ENCODE data around the gene ASPDH.
"Not testable (repeated sequence)": the region's sequence is repeated elsewhere in the genome, so short reads cannot be mapped to it uniquely, and the experiment has no call there.

The ASPDH gene

DNA sequence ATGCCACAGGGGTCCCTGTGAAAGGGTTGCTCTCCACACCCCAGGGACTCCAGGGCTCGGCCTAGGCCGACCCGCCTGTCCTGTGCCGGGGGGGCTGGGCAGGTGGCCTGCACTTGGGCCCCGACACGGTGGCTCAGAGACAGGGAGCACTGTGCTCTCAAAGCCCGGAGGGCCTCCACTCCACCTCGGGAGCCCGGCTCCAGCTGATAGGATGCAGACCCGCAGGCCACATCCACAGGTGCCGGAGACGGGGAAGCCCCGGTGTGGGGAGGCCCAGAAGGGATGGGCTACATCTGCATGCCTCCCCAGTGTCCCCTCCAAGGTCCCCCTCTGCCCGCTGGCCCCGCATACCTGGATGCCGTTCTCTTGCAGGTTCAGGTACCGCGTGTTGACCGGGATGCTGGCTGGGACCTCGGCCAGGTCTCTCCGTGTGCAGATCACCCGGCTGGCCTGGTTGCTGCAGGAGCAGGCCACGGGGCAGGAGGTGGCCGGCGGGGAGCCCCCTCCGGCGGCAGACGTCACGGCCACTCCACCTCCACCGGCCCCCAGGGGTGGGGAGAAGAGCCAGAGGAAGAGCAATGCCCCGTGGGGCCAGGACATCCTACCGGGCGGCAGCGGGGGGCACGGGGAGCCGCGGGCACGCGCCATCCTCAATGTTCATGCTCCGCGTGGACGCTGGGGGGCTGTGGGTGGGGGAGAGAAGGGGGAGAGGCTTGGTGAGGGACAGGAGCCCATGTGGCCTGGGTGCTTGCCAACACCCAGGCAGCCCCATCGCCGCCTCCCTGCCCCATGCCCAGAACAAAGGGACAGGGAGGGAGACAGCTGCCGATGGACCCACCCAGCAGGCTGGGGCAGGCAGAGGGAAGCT, 34.7 kb upstream of the ASPDH start:
- no peak for DNase-seq (ENCODE audit: low read depth in 2 of 3, low spot score in 2 of 3)

DNA sequence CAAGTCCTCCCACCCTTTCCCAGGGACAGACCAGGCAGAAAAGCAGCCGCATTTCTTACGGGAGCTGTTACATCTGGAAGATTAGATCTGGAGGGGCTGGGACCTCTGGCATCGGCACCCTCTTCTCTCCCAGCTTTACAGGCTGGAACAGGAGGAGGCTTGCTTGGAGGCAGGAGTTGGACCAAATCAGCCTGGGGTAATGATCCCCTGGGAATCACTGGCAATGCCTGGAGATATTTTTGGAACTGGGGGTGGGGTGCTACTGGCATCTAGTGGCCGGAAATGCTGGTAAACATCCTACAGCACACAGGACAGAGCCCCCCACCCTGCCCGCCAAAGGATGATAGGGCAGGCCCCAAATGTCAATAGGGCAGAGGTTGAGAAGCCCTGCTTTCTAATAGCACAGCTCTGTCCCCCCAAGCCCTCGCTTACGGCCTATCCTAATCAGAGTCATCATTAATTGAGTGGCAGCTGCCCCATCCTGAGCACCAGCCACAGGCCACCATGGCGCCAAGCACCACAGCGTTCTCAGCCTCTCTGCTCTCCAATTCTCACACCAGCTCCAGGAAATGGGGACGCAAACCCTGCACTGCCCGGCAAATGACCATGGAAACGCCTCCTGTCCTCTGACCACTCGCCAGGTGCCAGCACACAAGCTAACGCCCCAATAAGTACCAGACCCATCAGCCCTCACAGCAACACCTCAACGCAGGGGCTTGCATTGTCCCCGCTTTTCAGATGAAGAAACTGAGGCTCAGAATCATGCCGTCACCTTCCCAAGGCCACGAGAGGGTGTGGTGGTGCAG, 33.9 kb upstream of the ASPDH start:
- no peak for DNase-seq (ENCODE audit: low read depth in 2 of 3, low spot score in 2 of 3)

DNA sequence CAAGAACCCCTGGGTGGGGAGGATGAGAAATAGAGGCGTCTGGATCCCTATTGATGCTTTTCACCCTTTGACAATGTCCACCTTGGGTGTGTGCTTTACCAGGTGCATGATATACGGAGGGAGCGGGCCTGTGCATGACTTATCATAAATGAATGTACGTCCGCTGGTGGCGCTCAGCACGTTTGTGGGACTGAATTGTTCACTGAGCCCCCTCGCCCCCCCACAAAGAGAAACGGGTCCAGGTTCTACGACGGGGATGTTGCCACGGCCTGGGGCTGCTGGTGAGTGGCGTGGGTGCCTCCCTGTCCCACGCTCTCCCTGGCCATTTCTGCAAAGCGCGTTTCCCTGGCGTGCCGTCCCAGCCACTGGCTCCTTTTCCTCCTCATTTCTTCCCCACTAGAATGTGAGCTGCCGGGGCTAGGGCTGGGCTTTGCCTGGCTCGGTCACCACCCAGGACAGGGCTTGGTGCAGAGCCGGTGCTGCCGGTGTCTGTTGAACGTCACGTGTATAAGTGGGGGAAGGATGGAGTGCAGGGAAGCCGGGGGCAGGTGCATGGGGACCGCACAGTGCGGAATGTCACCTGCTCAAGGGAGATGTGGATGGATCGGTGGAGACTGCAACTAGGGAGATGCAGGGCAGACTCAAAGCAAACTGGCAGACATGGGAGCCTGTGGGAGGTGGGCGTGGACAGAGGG, 33.0 kb upstream of the ASPDH start:
- DNase-seq (ENCODE audit: low read depth in 2 of 3, low spot score in 2 of 3), result no peak

DNA sequence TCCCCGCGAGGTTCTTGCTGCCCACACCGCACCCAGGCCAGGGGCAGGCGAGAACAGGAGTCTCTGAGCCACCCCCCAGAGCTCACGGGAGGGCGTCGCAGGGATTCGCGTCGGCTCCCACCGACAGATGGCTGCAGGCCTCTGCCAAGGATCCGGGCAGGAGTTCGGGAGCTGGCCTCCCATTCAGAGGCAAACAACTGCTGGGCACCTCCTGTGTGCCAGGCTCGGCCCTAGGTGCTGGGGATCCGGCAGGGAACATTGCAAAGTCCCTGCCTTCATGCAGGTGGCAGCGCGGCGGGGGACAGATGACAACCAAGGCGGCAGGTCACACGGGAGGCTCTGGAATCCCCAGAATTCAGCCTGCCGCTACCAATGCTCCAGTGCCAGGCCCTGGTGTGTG, 29.2 kb upstream of the ASPDH start:
- no peak for DNase-seq (ENCODE audit: low read depth in 2 of 3, low spot score in 2 of 3)

DNA sequence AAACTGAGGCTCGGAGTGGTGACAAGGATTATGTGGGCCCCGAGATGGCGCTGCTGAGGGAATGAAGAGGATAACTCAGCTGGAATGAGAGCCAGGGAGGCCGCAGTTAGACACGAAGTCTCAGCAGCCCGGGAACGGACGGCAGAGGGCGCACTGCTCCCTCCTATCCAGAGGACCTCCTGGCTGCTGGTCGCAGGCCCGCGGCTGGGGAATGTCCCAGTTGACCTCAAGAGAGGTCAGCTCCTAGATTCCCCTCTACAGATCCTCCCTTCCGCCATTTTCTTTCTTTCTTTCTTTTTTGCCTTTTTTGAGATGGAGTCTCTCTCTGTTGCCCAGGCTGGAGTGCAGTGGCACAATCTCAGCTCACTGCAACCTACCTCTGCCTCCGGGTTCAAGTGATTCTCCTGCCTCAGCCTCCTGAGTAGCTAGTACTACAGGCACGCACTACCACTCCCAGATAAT, 24.1 kb upstream of the ASPDH start:
- DNase-seq (ENCODE audit: low read depth in 2 of 3, low spot score in 2 of 3), result peak in 2 of 3 experiments; percentile 31 to 62

DNA sequence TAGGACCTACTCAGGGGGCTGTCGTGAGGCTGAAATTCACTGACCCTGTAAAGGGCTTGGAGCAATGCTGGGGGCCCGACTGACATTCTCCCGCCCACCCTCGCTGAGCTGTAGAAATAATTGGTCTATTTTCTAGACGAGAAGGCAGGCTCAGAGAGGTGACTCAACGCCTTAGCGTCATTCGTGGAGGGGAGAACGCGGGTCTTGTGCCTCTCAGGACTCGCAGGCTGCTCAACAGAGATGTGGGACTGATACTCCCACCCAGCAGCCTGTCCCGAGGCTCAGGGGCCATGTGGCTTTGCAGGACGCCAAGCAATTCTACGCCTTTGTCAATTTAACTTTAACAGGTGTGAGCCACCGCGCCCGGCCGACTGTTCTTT, 23.6 kb upstream of the ASPDH start:
- DNase-seq (ENCODE audit: low read depth in 2 of 3, low spot score in 2 of 3), result no peak

DNA sequence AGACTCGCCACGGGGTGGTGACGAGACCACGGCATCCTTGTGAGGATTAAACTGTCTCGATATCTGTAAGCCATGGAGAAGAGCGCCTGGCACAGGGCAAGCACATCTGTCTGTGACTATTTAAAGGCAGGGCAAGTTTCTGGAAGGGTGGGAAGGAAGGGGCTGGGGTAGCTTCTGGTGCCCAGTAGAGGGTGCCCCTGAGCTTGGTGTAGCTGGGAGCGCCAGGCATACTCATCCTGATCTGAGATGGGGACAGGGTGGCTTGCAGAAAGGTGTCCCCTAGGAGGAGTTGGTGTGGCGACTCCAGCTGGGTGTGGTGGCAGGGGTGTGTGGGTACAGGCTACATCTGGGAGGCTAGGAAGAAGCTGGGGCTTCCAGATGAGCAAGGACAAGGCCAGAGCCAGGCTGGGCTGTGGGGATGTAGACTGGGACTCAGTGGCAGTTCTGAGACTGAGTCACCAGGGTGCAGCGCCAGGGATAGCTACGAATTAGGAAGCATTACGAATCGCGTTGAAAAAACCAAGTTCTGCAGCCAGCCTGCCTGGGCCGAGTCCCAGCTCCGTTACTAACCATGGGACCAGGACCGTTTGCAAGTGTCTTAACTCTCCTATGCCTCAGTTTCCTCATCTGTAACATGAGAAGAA, 23.1 kb upstream of the ASPDH start:
- DNase-seq (ENCODE audit: low read depth in 2 of 3, low spot score in 2 of 3), result no peak

DNA sequence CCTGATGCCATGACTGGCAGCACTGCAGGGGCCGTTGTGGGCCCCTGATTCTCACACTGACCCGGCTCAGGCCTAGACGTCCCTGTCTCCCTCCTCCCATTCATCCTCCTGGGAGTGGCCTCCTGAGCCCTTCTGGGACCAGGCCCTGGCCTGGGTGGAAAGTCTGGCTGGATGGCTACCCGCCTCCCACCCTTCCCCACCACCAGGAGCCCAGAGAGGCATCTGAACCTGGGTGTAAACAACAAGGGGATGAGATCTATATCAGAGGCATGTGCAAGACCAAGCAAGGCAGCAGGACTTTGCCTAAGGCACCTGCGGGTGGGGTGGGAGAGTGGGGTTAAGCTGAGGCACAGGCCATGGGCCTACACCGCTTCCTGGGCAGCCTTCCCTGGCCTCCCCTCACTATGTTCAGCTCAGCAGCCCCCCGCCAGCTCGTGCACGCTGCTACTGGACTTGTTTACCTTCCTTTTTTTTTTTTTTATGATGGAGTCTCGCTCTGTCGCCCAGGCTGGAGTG, 22.0 kb upstream of the ASPDH start:
- DNase-seq (ENCODE audit: low read depth in 2 of 3, low spot score in 2 of 3), result no peak

DNA sequence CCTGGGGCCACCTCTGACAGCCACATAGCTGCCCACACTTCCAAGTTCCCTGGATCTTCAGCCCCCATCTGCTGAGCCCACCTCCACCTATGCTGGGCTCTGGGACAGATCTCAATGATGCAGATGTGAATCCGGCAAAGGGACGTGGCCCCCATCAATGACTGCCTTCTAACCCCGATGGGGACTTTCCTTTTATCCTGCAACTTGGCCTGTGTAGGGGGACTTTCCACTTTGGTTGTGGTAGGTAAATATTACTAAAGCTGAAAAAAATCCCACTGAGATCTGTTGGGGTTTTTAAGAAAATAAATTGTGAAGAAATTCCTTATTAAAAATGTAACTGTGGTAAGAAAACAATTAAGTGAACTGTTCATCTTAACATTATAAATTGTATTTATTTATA, 20.8 kb upstream of the ASPDH start:
- DNase-seq (ENCODE audit: low read depth in 2 of 3, low spot score in 2 of 3), result no peak

DNA sequence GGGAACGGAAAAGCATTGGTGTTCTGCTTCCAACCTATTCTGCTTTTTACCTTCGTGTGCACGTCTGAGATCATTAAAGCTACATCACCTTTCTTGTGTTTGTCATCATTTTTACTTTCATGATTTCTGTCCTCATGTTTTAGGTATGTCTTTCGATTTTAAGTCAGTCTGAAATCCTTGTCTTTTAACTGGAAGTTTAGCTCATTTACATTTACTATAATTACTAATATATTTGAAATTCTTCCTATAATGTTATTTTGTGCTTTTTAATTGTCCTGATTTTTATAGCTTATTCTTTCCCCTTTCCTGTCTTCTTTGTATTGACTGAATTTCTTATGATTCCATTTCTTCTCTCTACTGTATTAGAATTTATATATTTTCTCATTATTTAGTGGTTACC, 19.2 kb upstream of the ASPDH start:
- no peak for DNase-seq (ENCODE audit: low read depth in 2 of 3, low spot score in 2 of 3)

DNA sequence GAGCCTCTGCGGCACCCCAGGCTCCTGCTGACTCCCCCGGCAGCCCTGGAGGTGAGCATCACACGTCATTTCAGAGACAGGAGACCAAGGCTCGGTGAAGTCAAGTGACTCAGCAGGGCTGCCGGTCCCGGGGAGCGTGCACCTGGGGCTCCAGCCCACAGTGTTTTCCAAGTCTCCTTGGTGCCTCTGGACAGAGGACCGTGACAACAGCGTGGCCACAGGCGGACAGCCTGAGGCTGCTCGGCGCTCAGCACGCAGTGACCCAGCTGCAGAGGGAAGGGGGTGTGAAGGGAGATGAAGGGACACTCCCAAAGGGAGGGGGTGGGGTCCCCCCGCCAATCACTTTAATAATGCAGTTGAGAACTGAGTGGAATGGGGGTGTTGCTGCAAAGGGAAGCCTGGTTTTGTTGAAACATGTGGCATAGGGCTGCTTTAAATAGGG, 17.5 kb upstream of the ASPDH start:
- no peak for DNase-seq (ENCODE audit: low read depth in 2 of 3, low spot score in 2 of 3)

DNA sequence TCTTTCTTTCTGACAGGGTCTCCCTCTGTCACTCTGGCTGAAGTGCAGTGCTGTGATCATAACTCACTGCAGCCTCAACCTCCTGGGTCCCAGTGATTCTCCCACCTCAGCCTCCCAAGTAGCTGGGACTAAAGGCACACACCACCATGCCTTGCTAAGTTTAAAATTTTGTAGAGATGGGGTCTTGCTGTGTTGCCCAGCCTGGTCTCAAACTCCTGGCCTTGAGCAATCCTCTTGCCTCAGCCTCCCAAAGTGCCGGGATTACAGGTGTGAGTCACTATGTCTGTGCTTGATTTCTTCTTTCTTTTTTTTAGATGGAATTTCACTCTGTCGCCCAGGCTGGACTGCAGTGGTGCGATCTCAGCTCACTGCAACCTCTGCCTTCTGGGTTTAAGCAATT, 14.3 kb upstream of the ASPDH start:
- DNase-seq (ENCODE audit: low read depth in 2 of 3, low spot score in 2 of 3), result not testable (repeated sequence)

DNA sequence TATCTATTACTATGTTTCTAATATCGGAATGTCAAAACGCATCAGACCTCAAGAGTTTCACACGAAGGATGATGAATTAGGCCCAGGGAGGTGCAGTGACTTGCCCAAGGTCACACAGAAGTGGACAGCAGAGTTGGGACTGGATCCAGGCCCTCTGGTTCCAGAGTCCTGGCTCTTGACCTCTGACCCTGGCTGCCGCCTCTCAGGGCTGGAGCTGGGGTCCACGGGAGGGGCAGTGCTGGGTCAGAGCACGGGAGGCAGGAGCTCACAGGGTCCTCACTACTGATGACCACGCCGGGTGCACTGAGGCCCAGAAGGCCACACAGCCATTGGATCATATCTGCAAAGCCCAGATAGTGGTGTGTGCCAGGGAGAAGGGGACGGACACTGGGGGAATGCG, 9.2 kb upstream of the ASPDH start:
- DNase-seq (ENCODE audit: low read depth in 2 of 3, low spot score in 2 of 3), result no peak

DNA sequence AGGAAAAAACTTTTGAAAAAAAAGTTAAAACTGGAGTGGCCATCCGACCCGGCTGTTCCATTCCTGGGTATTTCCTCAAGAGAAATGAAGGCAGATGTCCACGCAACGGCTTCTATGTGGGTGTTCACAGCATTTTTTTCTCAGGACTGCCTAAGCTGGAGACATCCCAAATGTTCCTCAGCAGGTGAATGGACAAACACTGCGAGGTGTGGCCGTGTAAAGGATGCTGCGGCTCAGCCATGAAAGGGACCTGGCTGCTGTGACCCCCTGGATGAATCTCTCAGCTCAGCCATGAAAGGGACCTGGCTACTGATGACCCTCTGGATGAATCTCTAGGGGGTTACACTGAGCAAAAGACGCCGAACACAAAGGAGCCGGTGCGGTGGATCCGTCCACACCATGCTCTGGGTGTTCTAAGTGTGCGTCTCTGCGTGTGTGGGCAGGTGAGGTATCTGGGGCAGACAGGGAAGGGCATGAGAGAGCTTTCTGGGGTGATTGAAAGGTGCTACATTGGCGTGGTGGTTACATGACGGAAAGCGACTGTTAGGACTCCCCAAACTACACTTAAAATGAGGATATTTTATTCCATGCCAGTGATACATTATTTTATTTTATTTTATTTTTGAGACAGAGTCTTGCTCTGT, 7.2 kb upstream of the ASPDH start:
- DNase-seq (ENCODE audit: low read depth in 2 of 3, low spot score in 2 of 3), result no peak

DNA sequence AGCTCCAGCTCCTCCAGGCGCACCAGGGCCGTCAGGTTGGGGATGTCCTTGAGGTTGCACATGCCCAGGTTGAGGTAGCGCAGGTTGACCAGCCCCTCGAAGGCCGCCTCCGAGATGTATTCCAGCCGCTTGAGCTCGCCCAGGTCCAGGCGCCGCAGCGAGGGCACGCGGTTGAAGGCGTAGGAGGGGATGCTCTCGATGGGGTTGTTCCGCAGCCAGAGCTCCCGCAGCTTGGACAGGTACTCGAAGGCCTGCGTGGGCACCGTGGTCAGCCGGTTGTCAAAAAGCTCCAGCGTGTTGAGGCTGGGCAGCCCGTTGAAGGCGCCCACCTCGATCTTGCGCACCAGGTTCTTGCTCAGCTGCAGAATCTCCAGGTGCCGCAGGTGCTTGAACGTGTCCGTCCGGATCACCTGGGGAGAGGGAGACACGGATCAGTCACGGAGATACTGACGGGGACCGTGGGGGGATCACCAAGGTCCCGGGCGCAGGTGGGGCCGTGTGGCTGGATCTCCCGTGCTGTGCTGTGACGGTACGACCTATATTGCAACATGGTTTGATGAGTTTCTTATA, 5.4 kb upstream of the ASPDH start:
- no peak for DNase-seq (ENCODE audit: low read depth in 2 of 3, low spot score in 2 of 3)

DNA sequence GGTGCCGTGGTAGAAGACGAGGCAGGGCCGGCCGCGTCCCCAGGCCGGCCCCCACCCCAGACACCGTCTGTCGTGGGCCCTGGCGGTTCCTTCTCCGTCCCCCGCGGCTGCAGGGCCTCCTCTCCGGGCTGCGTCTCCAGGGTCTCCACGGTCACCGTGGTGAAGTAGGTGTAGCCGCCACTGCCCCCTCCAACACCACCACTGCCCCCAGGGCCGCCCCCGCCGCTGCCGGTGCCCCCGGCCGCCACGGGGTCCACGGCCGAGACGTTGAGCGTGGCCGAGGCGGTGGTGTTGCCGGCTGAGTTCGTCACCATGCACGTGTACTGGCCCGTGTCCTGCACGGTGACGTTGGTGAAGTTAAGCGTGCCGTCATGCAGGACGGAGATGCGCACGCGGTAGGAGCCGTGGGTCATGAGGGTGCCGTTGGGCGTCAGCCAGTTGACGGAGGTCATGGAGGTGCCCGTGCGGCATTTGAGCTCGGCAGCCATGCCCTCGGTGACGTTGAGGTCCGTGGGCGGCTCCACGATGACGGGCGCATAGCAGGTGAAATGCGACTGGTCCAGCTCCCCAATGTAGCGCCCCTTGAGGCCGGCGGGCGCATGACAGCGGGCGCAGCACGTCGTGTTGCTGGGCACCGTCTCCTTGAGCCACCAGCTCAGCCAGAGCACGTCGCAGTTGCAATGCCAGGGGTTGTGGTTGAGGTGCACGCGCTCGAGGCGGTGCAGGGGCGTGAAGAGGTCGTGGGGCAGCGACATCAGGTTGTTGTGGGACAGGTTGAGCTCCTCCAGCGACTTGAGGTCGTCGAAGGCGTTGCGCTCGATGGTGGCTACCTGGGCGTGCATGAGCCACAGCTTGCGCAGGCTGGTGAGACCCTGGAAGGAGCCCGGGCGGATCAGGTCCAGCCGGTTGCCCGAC, 4.6 kb upstream of the ASPDH start:
- DNase-seq (ENCODE audit: low read depth in 2 of 3, low spot score in 2 of 3), result no peak

DNA sequence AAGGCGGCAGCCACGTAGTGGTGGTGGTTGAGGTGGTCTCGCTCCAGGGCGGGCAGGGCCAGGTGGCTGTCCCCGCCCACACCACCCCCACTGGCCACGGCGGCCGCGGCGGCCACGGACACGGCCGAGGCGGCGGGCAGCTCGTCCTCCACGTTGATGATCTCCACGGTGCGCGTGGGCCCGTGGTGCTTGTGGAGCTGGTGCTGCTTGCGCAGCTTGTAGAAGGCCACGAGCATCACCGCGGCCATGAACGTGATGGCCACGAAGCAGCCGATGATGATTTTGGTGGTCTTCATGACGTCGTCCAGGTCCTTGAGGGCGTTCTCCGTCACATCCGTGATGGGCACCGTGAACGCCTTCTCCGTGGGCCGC, 4.0 kb upstream of the ASPDH start:
- DNase-seq (ENCODE audit: low read depth in 2 of 3, low spot score in 2 of 3), result no peak

DNA sequence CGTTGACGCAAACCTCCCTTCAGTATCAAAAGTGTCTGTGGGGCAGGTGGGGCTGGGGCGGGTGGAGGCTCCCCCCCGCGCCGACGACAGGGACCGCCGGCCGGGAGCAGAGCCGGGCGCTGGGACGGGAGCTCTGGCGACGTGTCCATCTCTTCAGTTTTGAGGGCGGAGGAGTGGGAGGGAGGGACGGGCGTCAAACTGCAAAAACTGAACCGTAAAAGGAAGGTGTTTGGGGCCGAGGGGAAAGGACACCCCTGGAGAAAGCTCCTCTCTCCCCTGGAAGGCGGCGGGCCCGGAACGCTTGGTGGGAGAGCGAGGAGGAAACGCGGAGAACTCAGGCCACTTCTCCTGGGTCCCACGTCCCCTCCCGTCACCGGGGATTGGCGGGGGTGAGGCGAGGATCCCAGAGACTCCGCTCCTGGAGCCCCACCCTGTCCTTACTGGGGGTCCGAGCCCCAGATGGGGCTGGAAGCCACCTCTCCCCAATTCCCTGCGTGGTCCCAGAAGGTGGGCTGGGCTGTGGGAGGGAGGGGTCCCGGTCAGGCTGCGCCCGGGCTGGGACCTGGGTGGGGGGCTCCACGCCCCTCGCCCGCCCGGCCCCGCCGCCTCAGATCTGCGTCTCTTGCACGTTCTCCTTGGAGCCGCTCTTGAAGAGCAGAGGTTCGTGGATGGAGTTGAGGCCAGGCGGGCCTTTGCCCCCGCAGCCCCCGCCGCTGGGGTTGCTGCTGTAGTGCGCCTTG, 3.4 kb upstream of the ASPDH start:
- no peak for DNase-seq (ENCODE audit: low read depth in 2 of 3, low spot score in 2 of 3)

All from activated CD8-positive, alpha-beta memory T cell treated with anti-CD3 and anti-CD28 coated beads for 48 hours (primary cell).